ENCODE results near the gene BIRC5.
"Not testable (repeated sequence)": the region's sequence is repeated elsewhere in the genome, so short reads cannot be mapped to it uniquely, and the experiment has no call there.

The BIRC5 gene

DNA sequence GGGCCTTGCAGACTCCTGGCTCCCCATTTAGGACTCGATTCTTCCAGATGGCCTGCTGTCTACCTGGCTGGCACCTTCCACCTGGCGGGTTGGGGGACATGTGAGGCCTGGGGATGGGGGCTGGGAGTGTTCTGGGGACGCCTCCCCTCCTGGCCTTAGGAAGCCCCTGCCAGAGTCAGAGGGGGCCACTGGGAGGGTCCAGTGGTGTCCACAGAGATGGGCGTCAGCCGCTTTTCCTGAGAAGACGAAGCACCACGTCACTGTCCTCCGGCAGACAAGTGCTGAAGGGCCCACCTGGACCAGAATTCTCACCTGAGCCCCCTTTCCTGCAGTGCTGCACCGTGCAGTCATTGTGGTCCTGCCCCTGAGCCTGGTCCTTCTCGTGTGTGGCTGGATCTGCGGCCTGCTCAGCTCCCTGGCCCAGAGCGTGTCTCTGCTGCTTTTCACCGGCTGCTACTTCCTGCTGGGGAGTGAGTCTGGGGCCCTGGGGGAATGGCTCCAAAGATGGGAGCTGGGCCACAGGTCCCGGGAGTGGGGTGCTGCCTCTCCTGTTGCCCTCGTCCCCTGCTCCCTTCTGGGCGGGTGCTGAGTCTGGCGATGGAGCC is 20.3 kb downstream of the BIRC5 start:
- no peak for DNase-seq (ENCODE audit: low read depth)
- TF ChIP-seq CTCF (conservative IDR thresholded peaks at IDR 0.05; ENCODE audit: control insufficient read depth, insufficient read depth, low read depth, low read length) = no peak
- H3K4me3 ChIP-seq (ENCODE audit: control insufficient read depth, low read depth, low read length) = no peak overlapping the region

GRCh38 chr17:78235022-78235421 is 21.0 kb downstream of the BIRC5 start:
- not testable (repeated sequence) for DNase-seq (ENCODE audit: low read depth); H3K4me3 ChIP-seq (ENCODE audit: control insufficient read depth, low read depth, low read length)

DNA sequence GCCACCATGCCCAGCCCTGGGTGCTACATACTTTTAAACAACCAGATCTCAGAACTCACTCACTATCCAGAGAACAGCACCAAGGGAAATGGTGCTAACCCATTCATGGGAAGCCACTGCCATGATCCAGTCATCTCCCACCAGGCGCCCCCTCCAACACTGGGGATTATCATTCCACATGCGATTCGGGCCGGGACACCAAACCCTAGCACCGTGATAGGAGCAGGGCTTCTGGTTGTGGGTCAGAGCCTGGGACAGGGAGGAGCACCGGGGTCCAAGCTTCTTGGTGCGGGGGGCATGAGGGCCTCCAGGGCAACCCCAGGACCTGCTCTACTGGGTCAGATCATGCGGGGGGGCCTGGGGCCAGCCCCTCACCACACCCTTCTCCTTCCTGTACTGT is 21.8 kb downstream of the BIRC5 start:
- no peak overlapping the region for H3K4me3 ChIP-seq (ENCODE audit: control insufficient read depth, low read depth, low read length)
- TF ChIP-seq CTCF (conservative IDR thresholded peaks at IDR 0.05; ENCODE audit: control insufficient read depth, insufficient read depth, low read depth, low read length) = no peak
- no peak for DNase-seq (ENCODE audit: low read depth)

GRCh38 chr17:78236362-78237127 is 22.5 kb downstream of the BIRC5 start:
- no peak overlapping the region for H3K4me3 ChIP-seq (ENCODE audit: control insufficient read depth, low read depth, low read length)
- no peak for TF ChIP-seq CTCF (conservative IDR thresholded peaks at IDR 0.05; ENCODE audit: control insufficient read depth, insufficient read depth, low read depth, low read length)
- no peak for DNase-seq (ENCODE audit: low read depth)

DNA sequence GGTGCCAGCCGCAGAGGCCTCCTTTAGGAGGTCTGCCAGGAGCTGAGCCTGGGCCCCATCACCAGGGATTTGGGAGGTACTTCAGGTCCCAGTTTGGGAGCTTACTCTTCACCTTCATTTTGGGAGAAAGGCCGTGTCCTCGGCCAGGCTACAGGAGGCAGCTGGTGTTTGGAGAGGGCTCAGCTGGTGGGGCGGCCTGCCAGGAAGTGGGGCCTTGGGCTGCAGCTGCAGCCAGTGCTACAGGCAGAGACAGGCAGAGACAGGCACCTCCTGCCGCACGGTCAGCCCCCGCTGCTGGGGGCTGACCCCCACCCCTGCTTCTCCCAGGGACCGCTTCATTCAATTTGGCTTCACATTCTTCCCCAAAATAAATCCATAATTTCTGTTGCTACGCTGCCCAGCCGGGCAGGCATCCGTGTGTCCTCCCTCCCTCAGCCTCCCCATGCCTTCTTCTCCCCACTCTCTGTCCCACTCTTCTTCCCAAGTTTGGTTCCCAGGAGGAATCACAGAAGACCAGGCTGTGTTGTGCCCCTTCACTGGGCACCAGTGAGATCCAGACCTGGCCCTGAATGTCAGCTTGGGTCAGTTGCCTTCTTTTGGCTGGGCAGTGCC is 23.5 kb downstream of the BIRC5 start:
- H3K4me3 ChIP-seq (ENCODE audit: control insufficient read depth, low read depth, low read length) = no peak overlapping the region
- DNase-seq (ENCODE audit: low read depth) = no peak
- TF ChIP-seq CTCF (conservative IDR thresholded peaks at IDR 0.05; ENCODE audit: control insufficient read depth, insufficient read depth, low read depth, low read length) = no peak

GRCh38 chr17:78238823-78239488 is 24.9 kb downstream of the BIRC5 start:
- TF ChIP-seq CTCF (conservative IDR thresholded peaks at IDR 0.05; ENCODE audit: control insufficient read depth, insufficient read depth, low read depth, low read length) = no peak
- no peak overlapping the region for H3K4me3 ChIP-seq (ENCODE audit: control insufficient read depth, low read depth, low read length)
- DNase-seq (ENCODE audit: low read depth) = no peak

- no peak for TF ChIP-seq CTCF (conservative IDR thresholded peaks at IDR 0.05; ENCODE audit: control insufficient read depth, insufficient read depth, low read depth, low read length)
- no peak overlapping the region for H3K4me3 ChIP-seq (ENCODE audit: control insufficient read depth, low read depth, low read length)
- DNase-seq (ENCODE audit: low read depth) = no peak
Observed at GRCh38 chr17:78239489-78239931, 25.5 kb downstream of the BIRC5 start.

Measured in fibroblast of mammary gland (primary cell).